ENCODE measurements around the gene ERBIN.

ERBIN gene

DNA sequence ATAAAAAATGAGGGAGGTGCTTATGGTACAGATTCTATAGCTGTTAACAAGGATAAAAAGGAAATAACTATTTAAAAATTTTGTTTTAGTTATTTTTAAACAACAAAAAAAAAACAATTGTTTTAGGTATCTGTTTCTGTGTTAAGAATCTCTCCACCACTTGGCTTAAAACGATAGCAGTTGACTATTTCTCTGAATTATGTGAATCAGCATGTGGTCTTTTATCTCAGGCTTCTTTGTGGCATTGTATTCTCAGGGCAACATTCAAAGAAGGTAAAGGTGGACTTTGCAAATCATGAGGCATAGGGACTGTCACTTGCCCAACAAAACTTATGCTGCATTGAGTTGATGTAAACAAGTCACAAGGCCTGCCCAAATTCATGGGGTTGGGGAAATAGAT lies 55.2 kb downstream of the ERBIN start:
- no peak overlapping the region for H3K4me3 ChIP-seq (ENCODE audit: low read depth, low read length)
- DNase-seq (ENCODE audit: low read depth): no peak
- TF ChIP-seq CTCF (IDR thresholded peaks at IDR 0.05; ENCODE audit: control insufficient read depth, extremely low read depth, insufficient read depth): no peak

DNA sequence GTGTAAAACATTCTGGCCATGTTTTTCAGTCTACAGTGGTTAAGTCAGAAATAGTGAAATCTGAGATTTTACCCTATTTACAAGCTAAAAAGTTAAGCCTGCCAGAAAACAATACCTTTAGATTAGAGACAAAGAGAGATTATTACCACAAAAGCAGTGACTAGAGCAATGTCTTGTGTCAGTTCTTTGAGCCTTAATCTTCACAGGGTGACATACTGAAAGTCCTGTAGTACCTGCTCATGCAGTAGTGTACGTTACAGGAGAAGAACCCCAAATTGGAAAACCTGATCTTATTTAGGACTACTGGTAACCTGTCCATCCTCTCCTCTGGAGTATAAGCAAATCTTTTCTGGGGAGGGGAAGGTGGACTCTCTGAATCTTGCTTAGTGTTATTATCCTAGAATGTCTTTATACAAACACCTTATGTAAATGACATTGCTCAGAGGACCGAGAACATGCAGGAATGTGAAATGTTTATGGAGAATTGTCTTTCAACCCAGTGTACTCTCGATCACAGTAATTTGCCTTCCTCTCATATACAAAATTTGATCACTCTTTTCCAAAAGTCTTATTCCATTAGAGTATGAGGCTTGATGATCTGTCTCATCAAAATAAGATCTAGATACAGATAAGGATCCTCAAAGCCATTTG lies 55.7 kb downstream of the ERBIN start:
- no peak for TF ChIP-seq CTCF (IDR thresholded peaks at IDR 0.05; ENCODE audit: control insufficient read depth, extremely low read depth, insufficient read depth)
- no peak for DNase-seq (ENCODE audit: low read depth)
- no peak overlapping the region for H3K4me3 ChIP-seq (ENCODE audit: low read depth, low read length)

- DNase-seq (ENCODE audit: low read depth): no peak
- H3K4me3 ChIP-seq (ENCODE audit: low read depth, low read length): no peak overlapping the region
- no peak for TF ChIP-seq CTCF (IDR thresholded peaks at IDR 0.05; ENCODE audit: control insufficient read depth, extremely low read depth, insufficient read depth)
These were observed 56.3 kb downstream of the ERBIN start for GRCh38 chr5:65982635-65983034.

DNA sequence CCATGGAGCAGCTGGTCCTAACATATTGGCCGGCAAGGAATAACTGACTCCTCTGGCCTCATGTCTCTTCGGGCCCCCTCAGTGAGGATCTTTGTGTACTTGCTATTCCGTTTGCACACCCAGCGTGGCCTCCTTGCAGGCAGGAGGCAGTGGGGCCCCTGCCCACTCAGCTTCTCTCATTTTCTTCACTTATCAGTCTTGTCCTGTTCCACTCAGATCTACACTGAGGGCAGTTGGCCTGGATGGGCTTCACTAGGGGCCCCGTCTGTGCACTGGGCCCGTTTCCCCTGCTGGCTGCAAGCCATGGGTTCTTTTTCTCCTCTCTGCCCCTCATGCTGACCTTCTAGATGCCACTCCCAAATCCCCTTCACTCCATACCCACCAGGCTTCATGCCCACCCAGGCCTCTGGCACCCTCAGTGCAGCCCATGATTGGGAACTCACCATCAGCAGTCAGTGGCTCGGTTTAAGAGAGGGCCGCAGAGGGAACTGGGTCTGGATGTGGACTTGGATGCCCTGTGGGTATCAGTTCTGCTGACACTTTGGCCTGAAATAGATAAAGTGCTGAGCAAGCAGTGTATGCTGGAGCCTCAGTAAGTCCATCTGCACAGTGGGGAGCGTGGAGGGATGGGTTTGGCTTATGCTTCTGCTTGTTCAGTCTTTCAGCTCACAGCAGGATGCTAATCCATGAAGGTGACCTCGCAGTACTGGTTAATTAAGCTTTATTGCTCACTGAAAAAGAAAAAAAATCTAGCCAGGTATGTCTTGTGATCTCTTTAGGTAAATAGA lies 57.9 kb downstream of the ERBIN start:
- no peak for DNase-seq (ENCODE audit: low read depth)
- H3K4me3 ChIP-seq (ENCODE audit: low read depth, low read length): no peak overlapping the region
- no peak for TF ChIP-seq CTCF (IDR thresholded peaks at IDR 0.05; ENCODE audit: control insufficient read depth, extremely low read depth, insufficient read depth)

GRCh38 chr5:65986050-65986451 lies 59.7 kb downstream of the ERBIN start:
- no peak overlapping the region for H3K4me3 ChIP-seq (ENCODE audit: low read depth, low read length)
- DNase-seq (ENCODE audit: low read depth): no peak
- TF ChIP-seq CTCF (IDR thresholded peaks at IDR 0.05; ENCODE audit: control insufficient read depth, extremely low read depth, insufficient read depth): no peak

DNA sequence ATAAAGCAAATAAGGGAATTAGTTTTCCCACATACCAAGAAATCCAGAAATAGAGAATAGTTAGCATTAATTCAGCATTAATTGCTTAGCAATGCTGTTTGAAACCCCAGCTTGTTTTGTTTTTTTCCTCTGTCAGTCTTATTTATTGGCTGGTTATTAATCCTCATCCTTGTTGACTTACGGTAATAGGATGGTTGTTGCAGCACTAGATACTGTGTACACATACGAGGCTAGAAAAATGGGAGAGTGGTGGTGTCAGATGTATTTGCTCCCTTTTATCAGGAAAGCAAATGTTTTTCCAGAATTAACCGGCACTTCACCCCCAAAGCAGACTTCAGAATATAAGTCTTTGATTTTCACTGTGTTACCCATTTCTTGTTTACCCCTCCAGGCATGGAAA lies 60.4 kb downstream of the ERBIN start:
- H3K4me3 ChIP-seq (ENCODE audit: low read depth, low read length): no peak overlapping the region
- no peak for TF ChIP-seq CTCF (IDR thresholded peaks at IDR 0.05; ENCODE audit: control insufficient read depth, extremely low read depth, insufficient read depth)
- no peak for DNase-seq (ENCODE audit: low read depth)
